ENCODE data around the gene STX16. TPM values are rescaled to one million over a fixed set of nuclear protein-coding genes. Genes with fewer than 3 reads are reported as not detected.

Gene STX16
- total and polyA plus RNA-seq, 2 of the 13 experiments (the other 11 are each of a cell fraction or from before 2014, with no cell fraction given): 28.0 to 72.7 TPM

- TF ChIP-seq RAD51 (IDR thresholded peaks at IDR 0.05; ENCODE audit: borderline replicate concordance) (no peak), SMAD9 (CRISPR knock-in tag; IDR thresholded peaks at IDR 0.05) (no peak; the same call in 1 of the 2 replicates), ZNF776 (CRISPR knock-in tag; IDR thresholded peaks at IDR 0.05) (no peak), NCOA2 (CRISPR knock-in tag; IDR thresholded peaks at IDR 0.05) (no peak), NFATC3 (CRISPR knock-in tag; IDR thresholded peaks at IDR 0.05) (no peak), ZBED4 (CRISPR knock-in tag; IDR thresholded peaks at IDR 0.05; ENCODE audit: borderline replicate concordance) (no peak), CBX1 (IDR thresholded peaks at IDR 0.05; ENCODE audit: low read depth) (no peak), PITX1 (CRISPR knock-in tag; IDR thresholded peaks at IDR 0.05) (no peak), HNF4G (IDR thresholded peaks at IDR 0.05; ENCODE audit: borderline replicate concordance, low read depth, low read length) (no peak), HNF4G (CRISPR knock-in tag; IDR thresholded peaks at IDR 0.05; ENCODE audit: borderline replicate concordance, low read depth) (peak; percentile 6; the same call in 1 of the 2 replicates), RELA (CRISPR knock-in tag; IDR thresholded peaks at IDR 0.05) (no peak), HNRNPLL (IDR thresholded peaks at IDR 0.05; ENCODE audit: low read depth, low read length, poor library complexity, severe bottlenecking) (peak; percentile 57), ZSCAN25 (CRISPR knock-in tag; IDR thresholded peaks at IDR 0.05) (no peak), ZNF674 (CRISPR knock-in tag; IDR thresholded peaks at IDR 0.05; ENCODE audit: low read depth) (no peak), ZBTB33 (CRISPR knock-in tag; IDR thresholded peaks at IDR 0.05) (no peak), PBX2 (CRISPR knock-in tag; IDR thresholded peaks at IDR 0.05) (no peak), ATF4 (CRISPR knock-in tag; IDR thresholded peaks at IDR 0.05) (no peak), ARHGAP35 (CRISPR knock-in tag; IDR thresholded peaks at IDR 0.05; ENCODE audit: borderline replicate concordance) (no peak), ZNF703 (CRISPR knock-in tag; IDR thresholded peaks at IDR 0.05; ENCODE audit: borderline replicate concordance) (no peak), FIP1L1 (IDR thresholded peaks at IDR 0.05; ENCODE audit: borderline replicate concordance, insufficient read depth, low read depth, low read length) (no peak), ZMAT5 (CRISPR knock-in tag; IDR thresholded peaks at IDR 0.05; ENCODE audit: borderline replicate concordance, low read depth) (no peak), ZNF746 (CRISPR knock-in tag; IDR thresholded peaks at IDR 0.05) (no peak)
Measured at GRCh38 chr20:58651946-58652605, 993 bp downstream of the STX16 start (continued).
